T-helper 1 cell treated with Interleukin-12 subunit alpha and Interleukin-12 subunit beta and Interleukin-4 antibody, amounts not matched to agents 30 μg/mL and 1 μg/mL, for 36 hours (primary cell): ENCODE measurements around the gene TLE2.

Source experiments
- H3K27ac Mint-ChIP-seq: one replicate; pipeline ENCODE4 v1.8.0; 2021; ENCODE audit warnings: mild to moderate bottlenecking, mixed read lengths
- H3K27me3 Mint-ChIP-seq: one replicate; pipeline ENCODE4 v1.8.0; 2021; ENCODE audit warnings: low read depth, mixed read lengths
- H3K36me3 Mint-ChIP-seq: one replicate; pipeline ENCODE4 v1.8.0; 2021; ENCODE audit warnings: low read depth, mixed read lengths
- H3K4me1 Mint-ChIP-seq: one replicate; pipeline ENCODE4 v1.8.0; 2021; ENCODE audit warnings: low read depth, mixed read lengths
- H3K4me3 Mint-ChIP-seq: one replicate; pipeline ENCODE4 v1.8.0; 2021; ENCODE audit warnings: mild to moderate bottlenecking, moderate library complexity, mixed read lengths
- H3K9me3 Mint-ChIP-seq: one replicate; pipeline ENCODE4 v1.8.0; 2021; ENCODE audit warnings: mixed read lengths

TLE2 gene

GRCh38 chr19:2960120-2960519 lies 69.0 kb downstream of the TLE2 start:
- Mint-ChIP-seq H3K4me1 (peaks cover 5% of the 10 kb centered on the region), H3K27me3 (no peaks in the 10 kb centered on the region), H3K4me3 (no peak overlapping the region), H3K36me3 (no peaks in the 10 kb centered on the region), H3K9me3 (no peaks in the 10 kb centered on the region), H3K27ac (no peak overlapping the region)

- no peaks in the 10 kb centered on the region for H3K9me3 Mint-ChIP-seq
- H3K27ac Mint-ChIP-seq, result no peak overlapping the region
- no peak overlapping the region for H3K4me3 Mint-ChIP-seq
- no peaks in the 10 kb centered on the region for H3K27me3 Mint-ChIP-seq
- no peaks in the 10 kb centered on the region for H3K36me3 Mint-ChIP-seq
- H3K4me1 Mint-ChIP-seq, result peaks cover 3% of the 10 kb centered on the region
Observed at GRCh38 chr19:2957160-2957559, 71.9 kb downstream of the TLE2 start.

- no peaks in the 10 kb centered on the region for H3K27me3 Mint-ChIP-seq
- H3K9me3 Mint-ChIP-seq, result no peaks in the 10 kb centered on the region
- peaks cover 5% of the 10 kb centered on the region for H3K36me3 Mint-ChIP-seq
- no peak overlapping the region for H3K4me3 Mint-ChIP-seq
- H3K27ac Mint-ChIP-seq, result no peak overlapping the region
- H3K4me1 Mint-ChIP-seq, result peaks cover 15% of the 10 kb centered on the region
Observed at GRCh38 chr19:2952953-2953481, 76.1 kb downstream of the TLE2 start.

- peak overlapping the region; percentile 95 for H3K27ac Mint-ChIP-seq
- H3K36me3 Mint-ChIP-seq, result peaks cover 11% of the 10 kb centered on the region
- peaks cover 3% of the 10 kb centered on the region for H3K9me3 Mint-ChIP-seq
- H3K4me3 Mint-ChIP-seq, result peak overlapping the region; percentile 93
- peaks cover 22% of the 10 kb centered on the region for H3K4me1 Mint-ChIP-seq
- H3K27me3 Mint-ChIP-seq, result no peaks in the 10 kb centered on the region
Observed at GRCh38 chr19:2950286-2951124, 78.6 kb downstream of the TLE2 start.

- peak overlapping the region; percentile 93 for H3K4me3 Mint-ChIP-seq
- H3K9me3 Mint-ChIP-seq, result peaks cover 3% of the 10 kb centered on the region
- peak overlapping the region; percentile 95 for H3K27ac Mint-ChIP-seq
Observed at GRCh38 chr19:2949939-2950285, 79.2 kb downstream of the TLE2 start.

More at GRCh38 chr19:2949939-2950285, 79.2 kb downstream of the TLE2 start:
- Mint-ChIP-seq H3K4me1 (peaks cover 24% of the 10 kb centered on the region), H3K27me3 (no peaks in the 10 kb centered on the region), H3K36me3 (peaks cover 11% of the 10 kb centered on the region)
